Neural progenitor cell (in vitro differentiated cells): ENCODE measurements around the gene FGFRL1. TPM values are rescaled to one million over a fixed set of nuclear protein-coding genes. Genes with fewer than 3 reads are reported as not detected.
A peak's percentile ranks its signal among the peaks of the same experiment; 100 is the strongest.

Experiments
- DNase-seq: peaks from one replicate; pipeline ENCODE4 v3.0.0-alpha.2; 2016; ENCODE audit warnings: low spot score
- H2AFZ ChIP-seq: fragments of 200-600 bp; sonication (generic); replicated peaks from 2 replicates; pipeline ENCODE4 v1.6.1; 2016; ENCODE audit warnings: antibody characterized with exemption
- H3F3A ChIP-seq: fragments of 200-600 bp; sonication (generic); 2 replicates; pipeline ENCODE4 v1.6.1; 2016; ENCODE audit warnings: antibody characterized with exemption, low read depth
- H3K27ac ChIP-seq: fragments of 200-600 bp; sonication (generic); 2 replicates; pipeline ENCODE4 v1.5.1; 2016; ENCODE audit warnings: mild to moderate bottlenecking
- H3K27me3 ChIP-seq: fragments of 200-600 bp; sonication (generic); 2 replicates; pipeline ENCODE4 v1.6.1; 2016; ENCODE audit warnings: mild to moderate bottlenecking, moderate library complexity
- H3K36me3 ChIP-seq: fragments of 200-600 bp; sonication (generic); 2 replicates; pipeline ENCODE4 v1.5.1; 2016
- H3K4me1 ChIP-seq: fragments of 200-600 bp; sonication (generic); 2 replicates; pipeline ENCODE4 v1.6.1; 2016; ENCODE audit warnings: mixed run types
- H3K4me2 ChIP-seq: fragments of 200-600 bp; sonication (generic); 2 replicates; pipeline ENCODE4 v1.6.1; 2016
- H3K4me3 ChIP-seq: fragments of 200-600 bp; sonication (generic); 2 replicates; pipeline ENCODE4 v1.5.1; 2016
- H3K79me2 ChIP-seq: fragments of 200-600 bp; sonication (generic); 2 replicates; pipeline ENCODE4 v1.6.1; 2016; ENCODE audit warnings: low read depth
- H3K9ac ChIP-seq: fragments of 200-600 bp; sonication (generic); 2 replicates; pipeline ENCODE4 v1.6.1; 2016
- H3K9me3 ChIP-seq: fragments of 200-600 bp; sonication (generic); 2 replicates; pipeline ENCODE4 v1.5.1; 2016; ENCODE audit warnings: low read depth
- H4K20me1 ChIP-seq: fragments of 200-600 bp; sonication (generic); 2 replicates; pipeline ENCODE4 v1.6.1; 2016; ENCODE audit warnings: low read depth
- H3K27ac Mint-ChIP-seq: 3 replicates; pipeline ENCODE4 v1.8.0; 2021; ENCODE audit warnings: mixed read lengths
- H3K27me3 Mint-ChIP-seq: 2 replicates; pipeline ENCODE4 v1.8.0; 2022; ENCODE audit warnings: low read depth, mild to moderate bottlenecking, inconsistent platforms, moderate library complexity, mixed read lengths; ENCODE audit not compliant: insufficient read depth
- H3K36me3 Mint-ChIP-seq: 3 replicates; pipeline ENCODE4 v1.8.0; 2021; ENCODE audit warnings: mixed read lengths
- H3K4me1 Mint-ChIP-seq: 3 replicates; pipeline ENCODE4 v1.8.0; 2021; ENCODE audit warnings: mixed read lengths
- H3K4me3 Mint-ChIP-seq: 3 replicates; pipeline ENCODE4 v1.8.0; 2021; ENCODE audit warnings: mild to moderate bottlenecking, moderate library complexity, mixed read lengths
- H3K9me3 Mint-ChIP-seq: 3 replicates; pipeline ENCODE4 v1.8.0; 2020; ENCODE audit warnings: mixed read lengths
- CTCF ChIP-seq: fragments of 200-600 bp; sonication (generic); IDR thresholded peaks from 2 replicates; pipeline ENCODE4 v1.5.1; 2017; ENCODE audit warnings: antibody characterized with exemption, mild to moderate bottlenecking
- EZH2 ChIP-seq: fragments of 200-600 bp; sonication (generic); IDR thresholded peaks from 2 replicates; pipeline ENCODE4 v1.6.1; 2017; ENCODE audit warnings: antibody characterized with exemption, mild to moderate bottlenecking, moderate library complexity
- EZH2phosphoT487 ChIP-seq: fragments of 200-600 bp; sonication (generic); IDR thresholded peaks from 2 replicates; pipeline ENCODE4 v1.6.1; 2017; ENCODE audit warnings: antibody characterized with exemption
- total RNA-seq: library from RNA; depleted of rRNA; stranded (reverse); fragments of >200 nt; gene quantifications from 2 replicates; pipeline ENCODE4 v1.2.3, GENCODE V29; 2015; ENCODE audit warnings: low replicate concordance

FGFRL1 gene
- total RNA-seq, 1 donor from 2014 or later = 9.6 TPM

DNA sequence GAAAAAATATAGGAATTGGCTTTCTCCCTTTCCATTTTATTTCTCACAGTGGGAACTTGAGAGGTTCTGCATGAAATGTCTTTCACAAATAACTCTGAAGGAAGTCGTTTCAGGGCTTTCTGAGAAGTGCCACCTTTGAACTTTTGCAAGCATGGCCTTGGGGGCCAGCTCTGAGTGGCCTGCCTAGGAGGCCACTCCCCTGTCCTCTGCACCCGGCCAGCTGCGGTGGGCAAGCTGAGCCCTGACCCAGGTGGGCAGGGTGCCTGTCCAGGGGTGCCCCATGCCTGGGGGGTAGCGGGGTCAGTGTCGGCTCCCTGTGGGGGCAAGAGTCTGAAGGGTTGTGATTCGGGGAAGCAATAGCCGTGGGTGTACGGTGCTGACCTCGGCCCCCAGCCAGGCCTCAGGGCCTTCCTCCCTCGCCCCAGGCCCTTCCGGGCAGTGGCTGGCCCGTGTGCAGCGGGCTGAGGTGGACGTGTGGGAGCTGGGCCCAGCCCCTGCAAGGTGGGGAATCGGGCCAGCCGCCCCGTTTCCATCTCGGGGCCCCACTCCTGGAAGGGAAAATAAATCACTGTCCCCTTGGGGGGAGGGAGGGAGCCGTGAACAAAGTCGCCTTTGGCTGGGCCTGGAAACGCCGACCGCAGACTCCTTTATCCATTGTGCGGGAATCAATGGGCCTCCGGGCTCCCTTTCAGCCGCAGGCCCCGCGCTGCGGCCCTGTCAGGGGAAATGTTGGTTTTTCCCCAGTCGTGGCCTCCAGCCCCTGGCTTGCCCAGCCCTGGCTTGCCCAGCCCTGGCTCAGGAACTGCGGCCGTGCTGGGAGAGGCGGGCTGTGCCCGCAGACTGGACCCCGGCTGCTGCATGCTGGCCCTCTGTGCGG, 3.1 kb downstream of the FGFRL1 start:
- Mint-ChIP-seq H3K36me3 (no peaks in the 10 kb centered on the region), H3K4me1 (peaks cover 18% of the 10 kb centered on the region), H3K27ac (no peak overlapping the region), H3K4me3 (peak overlapping the region; percentile 69), H3K27me3 (peaks cover 16% of the 10 kb centered on the region), H3K9me3 (no peaks in the 10 kb centered on the region)
- peak overlapping the region; percentile 77 for H3K27ac ChIP-seq
- H2AFZ ChIP-seq = no peak overlapping the region
- H3K9ac ChIP-seq = peak overlapping the region; percentile 30
- H4K20me1 ChIP-seq = peaks cover 79% of the 10 kb centered on the region
- H3K36me3 ChIP-seq = no peaks in the 10 kb centered on the region
- peaks cover 46% of the 10 kb centered on the region for H3F3A ChIP-seq
- H3K4me1 ChIP-seq = peaks cover 45% of the 10 kb centered on the region
- peak; percentile 84 for DNase-seq
- TF ChIP-seq CTCF (no peak), EZH2 (no peak), EZH2phosphoT487 (no peak)
- no peaks in the 10 kb centered on the region for H3K9me3 ChIP-seq
- H3K27me3 ChIP-seq = peaks cover 28% of the 10 kb centered on the region
- H3K4me3 ChIP-seq = no peak overlapping the region
- H3K4me2 ChIP-seq = peak overlapping the region; percentile 68
- peaks cover 22% of the 10 kb centered on the region for H3K79me2 ChIP-seq

GRCh38 chr4:1015179-1015578, 3.8 kb downstream of the FGFRL1 start:
- no peaks in the 10 kb centered on the region for H3K9me3 ChIP-seq
- peak; percentile 56 for DNase-seq
- H3K9ac ChIP-seq = peak overlapping the region; percentile 30
- Mint-ChIP-seq H3K9me3 (no peaks in the 10 kb centered on the region), H3K27me3 (peaks cover 16% of the 10 kb centered on the region), H3K27ac (no peak overlapping the region), H3K4me1 (peaks cover 22% of the 10 kb centered on the region), H3K36me3 (no peaks in the 10 kb centered on the region), H3K4me3 (no peak overlapping the region)
- H3K79me2 ChIP-seq = peaks cover 22% of the 10 kb centered on the region
- no peak for TF ChIP-seq EZH2
- peak; percentile 28 for TF ChIP-seq CTCF
- peaks cover 52% of the 10 kb centered on the region for H3K4me1 ChIP-seq
- peaks cover 41% of the 10 kb centered on the region for H3F3A ChIP-seq
- H3K4me3 ChIP-seq = no peak overlapping the region
- H3K27me3 ChIP-seq = peaks cover 23% of the 10 kb centered on the region
- H3K36me3 ChIP-seq = no peaks in the 10 kb centered on the region
- no peak overlapping the region for H2AFZ ChIP-seq
- peaks cover 84% of the 10 kb centered on the region for H4K20me1 ChIP-seq
- H3K27ac ChIP-seq = peak overlapping the region; percentile 77
- peak overlapping the region; percentile 68 for H3K4me2 ChIP-seq

GRCh38 chr4:1015746-1016145, 4.3 kb downstream of the FGFRL1 start:
- no peaks in the 10 kb centered on the region for H3K36me3 ChIP-seq
- H3K9ac ChIP-seq = no peak overlapping the region
- H4K20me1 ChIP-seq = peaks cover 80% of the 10 kb centered on the region
- H3K27me3 ChIP-seq = peaks cover 17% of the 10 kb centered on the region
- peaks cover 36% of the 10 kb centered on the region for H3F3A ChIP-seq
- no peak overlapping the region for H3K4me2 ChIP-seq
- no peaks in the 10 kb centered on the region for H3K9me3 ChIP-seq
- no peak overlapping the region for H3K4me3 Mint-ChIP-seq
- DNase-seq = no peak
- H2AFZ ChIP-seq = no peak overlapping the region
- peaks cover 50% of the 10 kb centered on the region for H3K4me1 ChIP-seq
- H3K36me3 Mint-ChIP-seq = no peaks in the 10 kb centered on the region
- peaks cover 18% of the 10 kb centered on the region for H3K4me1 Mint-ChIP-seq
- TF ChIP-seq EZH2phosphoT487 (no peak), CTCF (no peak), EZH2 (no peak)
- H3K27ac ChIP-seq = no peak overlapping the region
- H3K4me3 ChIP-seq = no peak overlapping the region
- H3K27me3 Mint-ChIP-seq = peaks cover 12% of the 10 kb centered on the region
- H3K27ac Mint-ChIP-seq = no peak overlapping the region
- H3K79me2 ChIP-seq = peaks cover 22% of the 10 kb centered on the region
- H3K9me3 Mint-ChIP-seq = no peaks in the 10 kb centered on the region
